Measurements from ENCODE around the gene BICC1.

- TF ChIP-seq POLR2A (IDR thresholded peaks at IDR 0.05) = no peak
- TF ChIP-seq, protein P1, sequence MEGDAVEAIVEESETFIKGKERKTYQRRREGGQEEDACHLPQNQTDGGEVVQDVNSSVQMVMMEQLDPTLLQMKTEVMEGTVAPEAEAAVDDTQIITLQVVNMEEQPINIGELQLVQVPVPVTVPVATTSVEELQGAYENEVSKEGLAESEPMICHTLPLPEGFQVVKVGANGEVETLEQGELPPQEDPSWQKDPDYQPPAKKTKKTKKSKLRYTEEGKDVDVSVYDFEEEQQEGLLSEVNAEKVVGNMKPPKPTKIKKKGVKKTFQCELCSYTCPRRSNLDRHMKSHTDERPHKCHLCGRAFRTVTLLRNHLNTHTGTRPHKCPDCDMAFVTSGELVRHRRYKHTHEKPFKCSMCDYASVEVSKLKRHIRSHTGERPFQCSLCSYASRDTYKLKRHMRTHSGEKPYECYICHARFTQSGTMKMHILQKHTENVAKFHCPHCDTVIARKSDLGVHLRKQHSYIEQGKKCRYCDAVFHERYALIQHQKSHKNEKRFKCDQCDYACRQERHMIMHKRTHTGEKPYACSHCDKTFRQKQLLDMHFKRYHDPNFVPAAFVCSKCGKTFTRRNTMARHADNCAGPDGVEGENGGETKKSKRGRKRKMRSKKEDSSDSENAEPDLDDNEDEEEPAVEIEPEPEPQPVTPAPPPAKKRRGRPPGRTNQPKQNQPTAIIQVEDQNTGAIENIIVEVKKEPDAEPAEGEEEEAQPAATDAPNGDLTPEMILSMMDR (IDR thresholded peaks at IDR 0.05) = no peak
Observed at GRCh38 chr10:58782876-58783851, 270.5 kb downstream of the BICC1 start.
